TTC549 (cell line): ENCODE measurements around the gene OTUD4.
A peak's percentile ranks its signal among the peaks of the same experiment; 100 is the strongest.
"Not testable (repeated sequence)": the region's sequence is repeated elsewhere in the genome, so short reads cannot be mapped to it uniquely, and the experiment has no call there.

Experiments used
- FAIRE-seq: peaks from 2 replicates; lab custom pipeline; 2012; peaks lifted over from hg19 to GRCh38; lab: Jason Lieb, UNC

The OTUD4 gene

GRCh38 chr4:145180298-145181090 lies at the start of gene OTUD4:
OTUD4 (minus strand) TSS chr4:145180589; CDS start chr4:145179973, 616 bp downstream.
- no peak for FAIRE-seq

GRCh38 chr4:145223228-145223627 lies 42.8 kb upstream of the OTUD4 start:
- FAIRE-seq = not testable (repeated sequence)

GRCh38 chr4:145221529-145221928 lies 41.1 kb upstream of the OTUD4 start:
- FAIRE-seq = not testable (repeated sequence)

GRCh38 chr4:145219090-145219489 lies 38.7 kb upstream of the OTUD4 start:
- FAIRE-seq = no peak

- FAIRE-seq = no peak
Observed at GRCh38 chr4:145218251-145218650, 37.9 kb upstream of the OTUD4 start.

- FAIRE-seq = no peak
Observed at GRCh38 chr4:145217349-145217748, 37.0 kb upstream of the OTUD4 start.

GRCh38 chr4:145216535-145216934 lies 36.1 kb upstream of the OTUD4 start:
- FAIRE-seq = peak; percentile 41

- FAIRE-seq = no peak
Observed at GRCh38 chr4:145213245-145213644, 32.9 kb upstream of the OTUD4 start.

- no peak for FAIRE-seq
Observed at GRCh38 chr4:145207934-145208333, 27.5 kb upstream of the OTUD4 start.

- no peak for FAIRE-seq
Observed at GRCh38 chr4:145203410-145203809, 23.0 kb upstream of the OTUD4 start.

GRCh38 chr4:145200366-145200765 lies 20.0 kb upstream of the OTUD4 start:
- no peak for FAIRE-seq

- FAIRE-seq = no peak
Observed at GRCh38 chr4:145199051-145199716, 18.8 kb upstream of the OTUD4 start.

- no peak for FAIRE-seq
Observed at GRCh38 chr4:145196747-145197146, 16.4 kb upstream of the OTUD4 start.

- FAIRE-seq = no peak
Observed at GRCh38 chr4:145195167-145195952, 15.0 kb upstream of the OTUD4 start.

- no peak for FAIRE-seq
Observed at GRCh38 chr4:145189981-145190380, 9.6 kb upstream of the OTUD4 start.

- FAIRE-seq = no peak
Observed at GRCh38 chr4:145186729-145187128, 6.3 kb upstream of the OTUD4 start.

GRCh38 chr4:145183581-145183980 lies 3.2 kb upstream of the OTUD4 start:
- no peak for FAIRE-seq

GRCh38 chr4:145183023-145183422 lies 2.6 kb upstream of the OTUD4 start:
- FAIRE-seq = no peak

- no peak for FAIRE-seq
Observed at GRCh38 chr4:145182222-145182621, 1.8 kb upstream of the OTUD4 start.

GRCh38 chr4:145181091-145181501 lies 707 bp upstream of the OTUD4 start:
- FAIRE-seq = no peak

- not testable (repeated sequence) for FAIRE-seq
Observed at GRCh38 chr4:145179861-145180297, 510 bp downstream of the OTUD4 start.

- no peak for FAIRE-seq
Observed at GRCh38 chr4:145179281-145179860, 1.0 kb downstream of the OTUD4 start.
